Measurements from ENCODE around the gene SOX12.
"Not testable (repeated sequence)": the region's sequence is repeated elsewhere in the genome, so short reads cannot be mapped to it uniquely, and the experiment has no call there.

SOX12 gene

DNA sequence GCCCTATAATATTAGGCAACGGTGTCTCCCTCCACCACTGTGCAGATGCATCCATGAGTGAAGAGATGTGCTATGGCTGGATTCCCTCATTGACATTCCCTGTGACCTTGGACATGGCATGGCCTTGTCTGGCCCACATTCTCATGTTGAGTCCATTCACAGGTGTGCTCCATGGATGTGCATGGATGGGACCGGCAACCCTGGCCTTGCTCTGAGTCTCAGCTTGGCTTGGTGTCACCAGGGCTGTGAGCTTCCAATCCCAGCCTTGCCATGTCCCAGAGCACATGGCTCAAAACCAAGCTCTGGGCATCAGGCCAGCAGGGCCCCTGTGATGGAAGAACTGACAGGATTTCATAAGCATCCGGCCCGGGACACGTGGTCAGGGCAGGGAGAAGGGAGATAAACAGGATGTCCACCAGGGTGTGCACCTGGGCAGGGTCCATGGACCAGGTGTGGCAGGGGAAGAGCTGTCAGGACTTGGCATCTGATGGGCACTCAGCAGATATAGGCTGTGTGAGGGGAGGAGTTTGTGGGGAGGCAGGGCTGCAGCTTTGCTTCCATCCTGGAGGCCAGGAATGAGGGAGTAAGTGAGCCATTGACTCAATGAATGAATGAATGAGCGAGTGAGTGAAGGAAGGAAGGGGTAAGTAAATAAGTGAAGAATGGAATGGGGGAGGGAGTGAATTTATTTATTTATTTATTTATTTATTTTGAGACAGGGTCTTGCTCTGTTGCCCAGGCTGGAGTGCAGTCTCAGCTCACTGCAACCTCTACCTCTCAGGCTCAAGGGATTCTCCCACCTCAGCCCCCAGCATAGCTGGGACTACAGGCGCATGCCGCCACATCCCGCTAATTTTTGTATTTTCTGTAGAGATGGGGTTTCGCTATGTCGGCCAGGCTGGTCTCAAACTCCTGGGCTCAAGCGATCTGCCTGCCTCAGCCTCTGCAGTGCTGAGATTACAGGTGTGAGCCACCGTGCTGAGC is 37.2 kb downstream of the SOX12 start:
- peak; percentile 90 for DNase-seq (ENCODE audit: low read depth)

DNA sequence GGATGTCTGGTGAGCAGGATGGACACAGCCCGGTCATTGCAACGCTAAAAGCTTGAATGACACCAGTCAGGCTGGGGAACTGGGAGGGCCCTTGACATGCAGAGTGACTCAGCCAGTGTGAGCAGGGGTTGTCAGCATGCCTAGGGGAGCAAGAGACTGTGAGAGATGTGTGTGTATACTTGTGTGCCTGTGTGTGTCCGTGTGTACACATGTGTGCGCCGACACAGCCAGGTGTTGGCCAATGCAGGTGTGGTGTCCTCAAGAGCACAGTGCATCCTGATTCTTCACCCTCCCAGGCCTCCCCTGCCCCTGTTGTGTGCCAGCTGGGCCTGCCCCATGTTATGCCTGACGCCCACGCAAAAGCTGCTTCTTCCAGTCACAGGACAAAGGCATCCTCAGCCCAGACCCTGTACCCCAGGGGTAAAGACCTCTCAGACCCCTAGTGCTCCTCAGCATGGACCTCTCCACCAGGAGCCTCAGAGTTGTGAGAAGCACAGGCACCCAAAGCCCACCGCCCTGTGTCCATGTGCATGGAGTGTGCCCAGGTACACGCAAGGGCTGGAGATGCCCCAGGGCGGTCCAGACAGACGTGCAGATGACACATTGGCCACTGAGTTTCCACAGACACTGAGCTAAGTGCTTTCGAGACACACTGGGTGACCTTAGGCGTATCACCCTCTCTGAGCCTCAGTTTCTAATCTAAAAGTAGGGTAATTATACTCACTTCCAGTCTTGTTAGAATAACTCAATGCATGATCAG is 38.1 kb downstream of the SOX12 start:
- DNase-seq (ENCODE audit: low read depth) = no peak

DNA sequence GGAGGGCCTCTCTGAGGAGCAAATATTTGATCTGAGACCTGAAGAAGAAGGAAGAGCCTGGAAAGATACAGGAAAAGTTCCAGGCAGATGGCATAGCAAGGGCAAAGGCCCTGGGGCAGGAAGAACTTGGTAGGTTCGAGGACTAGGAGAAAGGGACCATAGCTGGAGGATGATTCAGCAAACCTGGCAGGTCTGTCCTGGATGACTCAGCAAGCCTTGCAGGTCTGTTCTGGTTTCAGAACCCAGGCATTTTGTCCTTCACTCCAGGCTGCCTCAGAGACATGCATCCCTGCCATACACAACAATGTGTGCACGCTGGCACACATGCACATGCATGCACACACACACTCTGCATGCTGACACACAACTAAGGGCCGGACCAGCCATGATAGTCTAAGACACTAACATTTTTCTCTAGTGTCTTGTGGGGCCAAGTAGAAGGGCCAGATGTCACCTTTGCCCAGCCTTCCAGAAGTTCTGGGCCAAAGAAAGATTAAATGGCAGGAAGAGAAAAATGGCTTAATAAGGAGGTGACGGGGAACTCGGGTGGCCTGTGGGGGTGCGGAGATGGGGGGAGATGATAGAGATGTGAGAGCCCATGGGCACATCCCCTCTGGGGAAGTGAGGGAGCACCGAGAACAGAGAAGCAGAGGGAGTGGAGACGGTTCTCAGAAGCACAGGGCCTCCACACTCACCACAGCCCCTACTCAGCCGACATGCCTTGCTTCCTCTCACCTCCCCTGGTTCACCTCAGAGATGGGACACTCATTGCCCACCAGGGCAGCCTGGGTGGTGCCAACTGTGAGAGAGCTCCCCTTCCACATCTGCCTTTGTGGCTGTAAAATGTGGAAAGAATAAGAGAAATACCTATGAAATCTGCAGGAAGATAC is 39.8 kb downstream of the SOX12 start:
- DNase-seq (ENCODE audit: low read depth) = peak; percentile 38

DNA sequence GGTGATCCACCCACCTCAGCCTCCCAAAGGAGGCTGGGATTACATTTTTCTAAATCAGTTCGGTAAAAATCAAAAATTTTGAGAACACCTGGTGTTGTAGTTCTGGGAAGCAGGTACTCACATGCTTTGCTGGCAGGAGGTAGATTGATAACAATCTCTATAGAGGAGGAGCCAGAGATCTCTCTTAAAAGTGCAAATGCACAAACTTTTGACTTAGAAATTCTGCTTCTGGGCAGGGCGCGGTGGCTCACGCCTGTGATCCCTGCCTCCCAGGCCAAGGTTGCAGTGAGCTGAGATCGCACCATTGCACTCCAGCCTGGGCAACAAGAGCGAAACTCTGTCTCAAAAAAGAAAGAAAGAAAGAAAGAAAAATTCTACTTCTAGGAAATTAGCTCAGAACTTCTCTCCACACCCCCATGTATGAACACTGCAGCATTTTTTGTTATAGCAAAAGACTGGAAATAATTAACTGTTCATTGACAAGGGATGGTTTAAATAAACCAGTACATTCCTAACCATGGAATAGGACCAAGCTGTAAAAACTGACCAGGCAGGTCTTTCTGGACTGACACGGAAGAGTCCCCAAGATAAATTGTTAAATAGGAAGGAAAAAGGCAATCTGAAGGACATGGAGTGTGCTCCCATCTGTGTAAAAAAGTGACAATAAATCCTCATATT is 40.8 kb downstream of the SOX12 start:
- DNase-seq (ENCODE audit: low read depth) = no peak

DNA sequence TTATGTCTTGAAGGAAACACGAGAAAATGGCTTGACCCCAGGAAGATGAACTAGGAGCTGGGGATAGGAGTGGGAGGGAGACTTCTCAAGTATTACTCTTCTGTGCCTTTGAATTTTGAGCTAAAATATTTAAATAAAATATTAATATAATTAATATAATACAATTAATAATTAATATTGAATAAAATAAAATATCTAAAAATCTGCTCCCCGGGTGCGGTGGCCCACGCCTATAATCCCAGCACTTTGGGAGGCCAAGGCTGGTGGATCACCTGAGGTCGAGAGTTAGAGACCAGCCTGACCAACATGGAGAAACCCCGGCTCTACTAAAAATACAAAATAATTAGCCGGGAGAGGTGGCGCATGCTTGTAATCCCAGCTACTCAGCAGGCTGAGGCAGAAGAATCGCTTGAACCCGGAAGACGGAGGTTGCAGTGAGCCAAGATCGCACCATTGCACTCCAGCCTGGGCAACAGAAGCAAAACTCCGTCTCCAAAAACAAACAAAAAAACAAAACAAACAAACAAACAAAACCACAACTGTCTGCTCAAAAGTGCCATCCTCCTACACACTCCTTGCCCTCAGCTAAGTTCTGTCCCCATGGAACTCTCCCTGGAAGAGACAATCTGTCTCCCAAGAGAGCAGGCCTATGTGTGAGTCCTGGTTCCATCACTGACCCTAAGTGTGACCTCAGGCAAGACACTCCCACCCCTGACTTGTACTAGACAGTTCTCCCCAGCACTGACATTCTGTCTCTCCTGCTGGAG is 41.5 kb downstream of the SOX12 start:
- no peak for DNase-seq (ENCODE audit: low read depth)

DNA sequence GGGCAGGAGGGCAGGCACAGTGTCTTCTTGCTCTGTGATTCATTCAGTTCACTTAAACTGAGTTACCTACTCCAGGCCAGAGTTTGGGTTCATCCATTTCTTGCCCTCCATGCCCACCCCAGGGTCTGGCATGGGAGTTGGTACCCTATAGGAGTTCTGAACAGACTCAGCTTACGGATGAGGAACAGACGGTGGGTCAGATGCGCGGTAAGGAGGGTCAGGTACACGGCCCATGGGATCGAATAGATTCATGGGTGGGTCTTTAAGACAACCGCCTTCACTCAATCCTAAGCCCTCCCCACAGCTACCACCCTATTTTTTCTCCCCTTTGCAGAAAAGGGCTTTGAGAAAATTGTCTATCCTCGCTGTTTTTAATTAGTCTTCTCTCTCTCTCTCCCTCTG is 42.1 kb downstream of the SOX12 start:
- DNase-seq (ENCODE audit: low read depth) = no peak

DNA sequence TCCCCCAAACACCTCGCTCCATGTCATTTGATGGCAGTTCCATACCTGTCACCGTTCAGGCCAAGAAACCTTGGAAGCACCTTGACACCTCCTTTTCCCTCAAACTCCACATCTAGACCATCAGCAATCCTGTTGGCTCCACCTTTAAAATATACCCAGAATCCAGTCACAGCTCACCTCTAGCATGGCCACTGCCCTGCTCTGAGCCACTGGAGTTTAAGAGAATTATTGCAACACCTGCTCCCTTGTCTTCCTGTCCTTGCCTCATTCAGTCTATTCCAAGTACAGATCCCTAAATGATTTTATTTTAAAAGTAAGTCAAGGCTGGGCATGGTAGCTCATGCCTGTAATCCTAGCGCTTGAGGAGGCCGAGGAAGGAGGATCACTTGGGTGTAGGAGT is 43.6 kb downstream of the SOX12 start:
- DNase-seq (ENCODE audit: low read depth) = no peak

DNA sequence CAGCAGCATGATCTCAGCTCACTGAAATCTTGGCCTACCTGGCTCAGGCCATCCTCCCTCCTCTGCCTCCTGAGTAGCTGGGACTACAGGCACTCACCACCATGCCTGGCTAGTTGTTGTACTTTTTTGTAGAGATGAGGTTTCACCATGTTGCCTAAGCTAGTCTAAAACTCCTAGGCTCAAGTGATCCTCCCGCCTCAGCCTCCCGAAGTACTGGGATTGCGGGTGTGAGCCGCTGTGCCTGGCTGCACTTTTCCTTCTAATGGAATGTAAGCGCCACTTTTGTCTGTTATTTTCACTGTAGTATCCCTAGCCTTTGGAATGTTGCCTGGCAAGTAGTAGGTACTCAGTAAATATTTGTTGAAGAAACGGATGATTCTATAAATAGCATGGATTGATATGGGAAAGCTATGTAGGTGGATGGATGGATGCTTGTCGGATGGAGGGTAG is 44.8 kb downstream of the SOX12 start:
- no peak for DNase-seq (ENCODE audit: low read depth)

DNA sequence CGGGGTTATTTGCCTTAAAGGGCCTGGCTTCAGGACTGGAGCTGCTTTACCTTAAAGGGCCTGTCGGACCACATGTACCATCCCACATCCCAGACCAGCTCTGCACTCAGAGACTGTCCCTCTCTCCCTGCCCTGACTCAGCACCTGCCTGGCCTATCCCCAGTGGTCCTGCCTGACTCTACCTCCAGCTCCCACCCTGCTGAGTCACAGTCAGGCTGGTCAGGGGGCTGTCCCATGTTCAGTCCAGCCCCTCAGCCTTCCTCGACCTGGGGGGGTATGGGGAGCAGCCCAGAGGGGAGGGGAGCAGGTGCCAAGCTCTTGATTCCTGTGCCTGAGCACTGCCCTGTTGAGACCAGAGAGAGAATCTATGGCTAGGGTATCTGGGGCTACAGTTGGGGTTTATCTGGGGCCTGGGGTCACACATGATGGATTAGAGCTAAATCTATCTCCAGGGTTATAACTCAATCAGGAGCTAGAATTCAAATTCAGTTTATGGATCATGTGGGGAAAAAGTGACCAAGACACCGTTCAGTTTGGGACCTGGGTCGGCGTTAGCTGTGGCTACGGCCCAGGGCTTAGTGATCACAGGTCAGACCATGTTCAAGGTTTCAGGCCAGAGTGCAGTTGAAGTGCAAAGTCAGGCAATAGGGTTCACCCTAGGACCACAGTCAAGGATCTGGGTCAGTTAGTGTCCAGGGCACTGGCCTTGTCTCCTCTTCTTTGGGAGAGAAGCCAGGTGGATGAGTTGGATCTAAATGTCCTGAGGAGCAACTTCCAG is 45.8 kb downstream of the SOX12 start:
- DNase-seq (ENCODE audit: low read depth) = no peak

DNA sequence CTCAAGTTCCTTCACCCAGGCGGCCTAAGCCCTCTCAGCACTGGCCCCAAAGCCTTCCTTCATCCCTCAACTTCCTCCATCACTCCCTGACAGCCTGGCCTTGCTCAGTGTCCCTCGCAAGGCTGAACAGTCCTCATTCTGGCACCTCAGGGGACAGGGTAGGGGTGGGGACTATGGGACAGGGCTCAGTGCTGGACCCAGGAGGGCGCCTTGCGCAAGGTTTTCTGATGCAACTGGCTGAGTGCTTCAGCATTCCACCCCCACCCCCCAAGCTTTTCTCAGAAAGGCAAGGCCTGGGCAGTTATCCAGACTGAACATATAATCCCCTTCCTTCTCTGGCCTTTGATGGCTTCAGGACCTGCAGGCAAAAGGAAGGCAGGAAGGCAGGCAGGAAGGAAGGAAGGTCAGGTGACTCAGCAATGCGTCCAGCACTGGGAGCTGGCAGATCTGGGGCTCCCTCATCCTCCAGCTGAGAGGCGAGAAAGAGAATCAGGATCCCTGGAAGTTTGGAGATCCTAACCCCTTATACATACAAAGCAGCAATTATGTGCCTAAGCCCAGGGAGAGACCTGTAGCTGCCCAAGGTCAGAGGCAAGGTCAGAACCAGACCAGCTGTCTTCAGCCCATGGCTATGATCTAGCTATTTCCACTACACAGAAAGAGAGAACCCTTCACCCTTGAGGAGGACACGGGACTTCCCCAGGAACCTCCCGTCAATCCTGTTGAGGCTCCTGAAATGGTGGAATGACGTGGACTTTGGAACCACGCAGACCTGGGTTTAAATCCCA is 46.6 kb downstream of the SOX12 start:
- peak; percentile 96 for DNase-seq (ENCODE audit: low read depth)

DNA sequence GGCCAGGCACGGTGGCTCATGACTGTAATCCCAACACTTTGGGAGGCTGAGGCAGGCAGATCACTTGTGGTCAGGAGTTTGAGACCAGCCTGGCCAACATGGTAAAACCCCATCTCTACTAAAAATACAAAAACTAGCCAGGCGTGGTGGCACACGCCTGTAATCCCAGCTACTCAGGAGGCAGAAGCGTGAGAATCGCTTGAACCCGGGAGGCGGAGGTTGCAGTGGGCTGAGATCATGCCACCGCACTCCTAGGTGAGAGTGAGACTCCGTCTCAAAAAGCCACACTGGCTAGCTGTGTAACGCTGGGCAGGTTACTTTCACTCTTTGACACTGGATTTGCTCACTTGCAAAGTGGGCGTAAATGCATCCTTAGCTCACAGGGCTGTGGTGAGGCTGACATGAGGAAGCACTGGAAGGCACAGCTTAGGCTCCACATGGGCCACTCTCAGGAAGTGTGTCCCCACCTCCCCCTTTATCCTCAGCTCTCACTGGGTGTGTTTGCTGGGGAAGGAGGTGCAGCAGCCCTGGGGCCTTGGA is 47.3 kb downstream of the SOX12 start:
- DNase-seq (ENCODE audit: low read depth) = not testable (repeated sequence)

DNA sequence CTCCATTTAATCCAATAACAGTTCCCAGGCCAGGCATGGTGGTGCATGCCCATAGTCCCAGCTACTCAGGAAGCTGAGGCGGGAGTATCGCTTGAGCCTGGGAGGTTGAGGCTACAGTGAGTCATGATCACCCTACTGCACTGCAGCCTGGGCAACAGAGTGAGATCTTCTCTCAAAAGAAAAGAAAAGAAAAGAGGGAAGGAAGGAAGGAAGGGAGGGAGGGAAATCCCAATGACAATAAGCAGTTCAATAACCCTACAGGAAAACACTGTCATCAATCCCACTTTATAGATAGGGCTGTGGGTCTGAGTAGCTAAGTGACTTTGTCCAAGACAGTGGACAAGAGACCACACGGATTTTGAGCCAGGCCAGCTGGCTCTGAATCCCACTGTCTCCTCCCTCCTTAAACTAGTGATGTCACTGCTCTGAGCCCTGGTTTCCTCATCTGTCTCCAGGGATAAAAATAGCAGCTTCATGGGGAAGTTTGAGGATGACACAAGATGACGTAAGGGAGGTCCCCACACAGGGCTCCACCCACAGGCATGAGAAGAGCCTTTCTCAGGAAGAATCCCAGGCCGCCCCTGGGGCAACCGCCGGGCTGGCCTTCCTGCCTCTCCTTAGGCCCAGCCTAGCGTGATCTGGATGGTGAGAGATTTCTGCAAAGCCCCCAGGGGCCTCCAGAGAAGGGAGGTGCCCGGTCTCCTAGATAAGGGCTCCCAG is 48.0 kb downstream of the SOX12 start:
- peak; percentile 92 for DNase-seq (ENCODE audit: low read depth)

DNA sequence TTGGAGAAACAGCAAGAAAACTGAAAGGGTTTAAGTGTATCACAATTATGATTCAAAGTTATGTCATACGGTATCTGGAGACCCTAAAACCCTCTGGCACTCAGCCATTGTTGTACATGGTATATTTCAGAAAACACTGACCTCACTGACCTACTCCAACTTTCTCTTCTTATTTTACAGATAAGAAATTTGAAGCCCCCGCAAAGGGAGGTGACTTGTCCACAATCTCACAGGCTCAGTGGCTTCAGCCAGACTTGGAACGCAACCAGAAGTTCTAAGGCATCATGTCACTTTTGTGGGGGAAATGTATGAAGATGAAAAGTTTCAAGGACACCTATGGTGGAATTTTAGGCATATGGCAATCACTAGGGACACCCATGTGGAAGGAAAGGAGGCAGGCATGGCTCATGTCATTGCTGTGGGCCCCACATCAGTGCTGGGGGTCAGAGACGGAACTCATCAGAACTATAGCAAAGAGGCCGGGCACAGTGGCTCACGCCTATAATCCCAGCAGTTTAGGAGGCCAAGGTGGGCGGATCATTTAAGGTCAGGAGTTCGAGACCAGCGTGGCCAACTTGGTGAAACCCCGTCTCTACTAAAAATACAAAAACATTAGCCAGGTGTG is 50.0 kb downstream of the SOX12 start:
- no peak for DNase-seq (ENCODE audit: low read depth)

DNA sequence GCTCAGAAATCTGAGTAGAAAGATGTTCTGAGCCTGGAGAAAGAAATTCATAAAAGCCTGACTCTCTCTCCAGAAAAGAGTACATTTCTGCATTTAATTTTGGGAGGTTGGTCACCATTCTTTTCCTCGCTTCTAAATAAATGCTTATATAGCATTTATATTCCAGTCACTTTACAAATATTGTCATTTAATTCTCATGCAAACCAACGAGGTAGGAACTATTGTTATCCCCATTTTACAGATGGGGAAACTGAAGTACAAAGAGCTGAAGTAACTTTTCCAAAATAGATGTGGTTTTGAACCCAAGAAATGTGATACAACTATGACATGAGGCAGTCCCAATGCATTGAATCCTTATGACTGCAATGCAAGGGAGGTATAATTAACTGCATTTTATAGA is 50.7 kb downstream of the SOX12 start:
- DNase-seq (ENCODE audit: low read depth) = no peak

DNA sequence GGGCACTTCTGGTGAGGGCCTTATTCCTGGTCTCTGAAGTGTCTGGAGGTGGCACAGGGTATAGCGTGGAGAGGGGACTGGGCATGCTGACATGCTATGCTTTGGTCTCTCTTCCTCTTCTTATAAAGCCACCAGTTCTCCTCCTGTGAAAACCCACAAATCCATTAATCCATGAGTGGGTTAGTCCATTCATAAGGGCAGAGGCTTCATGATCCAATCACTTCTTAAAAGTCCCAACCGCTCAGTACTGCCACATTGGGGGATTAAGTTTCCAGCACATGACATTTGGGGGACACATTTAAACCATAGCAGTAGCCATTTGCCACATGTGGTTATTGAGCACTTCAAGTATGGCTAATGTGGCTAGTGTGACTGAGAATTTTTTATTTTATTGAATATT is 51.4 kb downstream of the SOX12 start:
- DNase-seq (ENCODE audit: low read depth) = no peak

DNA sequence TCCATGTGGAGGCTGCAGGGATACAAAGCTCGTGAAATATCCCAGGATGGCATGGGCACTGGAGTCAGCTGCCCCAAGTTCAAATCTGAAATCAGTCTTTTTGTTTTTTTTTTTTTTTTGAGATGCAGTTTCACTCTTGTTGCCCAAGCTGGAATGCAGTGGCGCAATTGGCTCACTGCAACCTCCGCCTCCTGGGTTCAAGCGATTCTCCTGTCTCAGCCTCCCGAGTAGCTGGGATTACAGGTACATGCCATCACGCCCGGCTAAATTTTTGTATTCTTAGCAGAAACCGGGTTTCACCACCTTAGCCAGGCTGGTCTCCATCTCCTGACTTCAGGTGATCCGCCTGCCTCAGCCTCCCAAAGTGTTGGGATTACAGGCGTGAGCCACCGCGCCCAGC is 52.2 kb downstream of the SOX12 start:
- DNase-seq (ENCODE audit: low read depth) = not testable (repeated sequence)

DNA sequence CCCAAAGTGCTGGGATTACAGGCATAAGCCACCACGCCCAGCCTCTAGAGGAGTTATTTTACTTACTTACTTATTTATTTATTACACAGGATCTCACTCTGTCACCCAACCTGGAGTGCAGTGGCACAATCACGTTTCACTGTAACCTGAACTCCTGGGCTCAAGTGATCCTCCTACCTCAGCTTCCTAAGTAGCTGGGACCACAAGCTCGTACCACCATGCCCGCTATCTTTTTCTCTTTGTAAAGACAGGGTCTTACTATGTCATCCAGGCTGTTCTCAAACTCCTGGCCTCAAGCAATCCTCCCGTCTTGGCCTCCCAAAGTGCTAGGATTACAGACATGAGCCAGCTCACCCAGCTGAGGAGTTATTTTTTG is 53.6 kb downstream of the SOX12 start:
- DNase-seq (ENCODE audit: low read depth) = no peak

Measured in amniotic epithelial cell (primary cell).